Thyroid gland (tissue), 4 donors: Measurements from ENCODE around the gene ELL.

Experiments
- CTCF ChIP-seq, 6 experiments: fragments of 200-600 bp in 3 of 6; fragments of 450-650 bp in 3 of 6; sonication (generic) in 3 of 6; IDR thresholded peaks; one replicate each; pipeline ENCODE4 v1.5.1; 2016 to 2019; ENCODE audit warnings: antibody characterized with exemption in 6 of 6, mild to moderate bottlenecking in 2 of 6, inconsistent platforms in 1 of 6, moderate library complexity in 1 of 6
- POLR2A ChIP-seq, 2 donors: fragments of 450-650 bp; IDR thresholded peaks; one replicate each; pipeline ENCODE4 v1.6.1; 2017; ENCODE audit warnings: antibody characterized with exemption in 2 of 2, mild to moderate bottlenecking in 2 of 2, moderate library complexity in 1 of 2

GRCh38 chr19:18496980-18497256 is 25.0 kb downstream of the ELL start:
- TF ChIP-seq CTCF (IDR thresholded peaks at IDR 0.05) (no peak), POLR2A (IDR thresholded peaks at IDR 0.05) (no peak)
